Left renal cortex interstitium (tissue), 4 donors: ENCODE data around the gene SEZ6. TPM values are rescaled to one million over a fixed set of nuclear protein-coding genes. Genes with fewer than 3 reads are reported as not detected.

Experiments
- DNase-seq, 4 donors: peaks; one replicate each; pipeline ENCODE4 v3.0.0-alpha.2; 2013; ENCODE audit warnings: low read depth in 4 of 4, low spot score in 2 of 4, missing footprints in 1 of 4
- polyA plus RNA-seq, 4 donors: library from polyadenylated mRNA; unstranded; fragments of 120-200 nt; gene quantifications; one replicate each; pipeline ENCODE4 v1.2.1, GENCODE V29; 2013; ENCODE audit not compliant: insufficient read length in 4 of 4

SEZ6 gene
- polyA plus RNA-seq, 4 donors, result 0.10 to 1.1 (median 0.70) TPM; not detected in 1

GRCh38 chr17:28978356-28978964 lies 27.4 kb downstream of the SEZ6 start:
- no peak for DNase-seq

DNA sequence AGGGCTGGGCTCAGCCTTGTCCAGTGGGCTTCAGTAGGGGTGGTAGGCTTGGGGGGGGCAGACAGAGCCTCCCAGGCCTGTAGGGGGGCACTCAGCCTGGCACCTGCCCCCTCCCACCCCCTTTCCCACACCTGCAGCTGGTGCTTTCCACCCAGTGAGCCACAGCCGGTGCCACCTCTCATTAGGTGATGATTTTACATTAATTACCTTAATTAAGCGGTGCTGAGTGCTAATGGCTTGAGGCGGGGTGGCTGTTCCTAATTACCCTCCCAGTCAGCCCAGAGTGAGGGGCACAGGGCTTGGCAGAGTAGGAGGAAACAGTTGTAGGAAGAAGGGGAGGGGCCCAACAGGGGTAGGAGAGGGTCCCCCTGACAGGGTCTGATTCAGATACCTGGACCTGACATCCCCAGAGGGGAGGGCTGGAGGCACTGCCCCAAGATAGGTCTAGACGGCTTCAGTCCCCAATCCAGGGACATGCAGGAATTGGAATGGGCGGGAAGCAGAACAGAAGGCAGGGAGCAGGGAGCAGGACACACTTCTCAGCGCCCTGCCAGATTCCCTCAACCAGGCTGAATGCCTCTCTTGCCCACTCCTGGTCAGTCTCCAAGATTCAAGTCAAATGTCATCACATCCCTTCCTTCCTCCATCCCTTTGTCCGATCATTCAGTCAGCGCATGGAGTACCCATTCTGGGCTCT lies 28.0 kb downstream of the SEZ6 start:
- no peak for DNase-seq

DNA sequence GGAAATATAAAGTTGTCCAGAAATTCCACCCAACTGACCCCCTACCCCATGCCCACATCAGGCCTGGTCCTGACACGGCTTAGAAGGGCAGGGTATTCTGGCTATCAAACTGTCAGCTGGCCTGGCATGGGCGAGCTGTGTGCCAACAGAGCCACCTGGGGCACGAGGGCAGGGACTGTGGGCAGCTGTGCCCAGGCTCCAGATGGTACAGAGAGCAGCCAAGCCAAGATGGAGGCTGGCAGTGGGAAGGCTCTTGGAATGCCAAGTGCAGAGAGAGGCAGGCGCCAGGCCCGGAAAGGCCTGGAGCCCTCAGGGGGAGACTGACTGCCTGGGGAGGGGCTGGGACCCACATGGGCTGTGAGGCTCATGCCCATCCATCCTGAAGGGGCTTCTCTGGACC lies 30.2 kb downstream of the SEZ6 start:
- DNase-seq, result no peak

DNA sequence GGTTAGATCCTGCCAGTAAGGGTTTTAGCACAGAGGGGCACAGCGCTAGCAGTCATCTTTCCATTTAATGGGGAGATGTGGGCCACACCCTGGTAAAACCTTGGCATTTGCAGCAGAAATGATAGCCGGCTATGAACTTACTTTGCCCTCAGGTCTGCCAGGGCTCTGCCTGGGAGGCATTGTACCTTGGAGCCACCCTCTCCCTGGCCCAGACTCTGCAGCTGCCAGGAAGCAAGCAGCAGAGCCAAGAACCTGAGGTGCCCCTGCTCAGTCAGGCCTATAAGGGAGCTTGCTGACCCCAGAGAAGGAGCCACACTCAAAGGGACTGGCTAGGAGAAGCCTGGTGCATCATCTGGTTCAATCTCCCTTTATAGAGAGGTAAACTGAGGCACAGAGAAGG lies 30.8 kb downstream of the SEZ6 start:
- no peak for DNase-seq

DNA sequence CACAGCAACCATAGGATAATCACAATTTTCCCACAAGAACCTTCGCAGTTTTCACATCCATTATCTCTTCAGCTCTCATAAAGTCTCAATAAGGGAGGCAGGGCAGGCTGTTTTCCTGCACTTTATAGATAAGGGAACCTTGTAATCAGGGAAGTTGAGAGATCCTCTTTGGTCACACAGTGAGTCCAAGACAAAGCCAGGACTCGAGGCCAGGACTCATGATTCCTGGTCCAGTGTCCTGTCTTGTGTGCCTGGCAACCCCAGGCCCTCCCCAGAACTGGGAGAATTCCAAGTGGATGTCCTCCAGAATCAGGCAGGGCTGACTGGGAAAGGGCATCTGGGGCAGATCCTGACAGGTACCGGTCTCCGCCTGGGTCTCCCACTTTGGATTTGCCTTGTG lies 31.4 kb downstream of the SEZ6 start:
- DNase-seq, result no peak

GRCh38 chr17:28973425-28973824 lies 32.4 kb downstream of the SEZ6 start:
- no peak for DNase-seq

DNA sequence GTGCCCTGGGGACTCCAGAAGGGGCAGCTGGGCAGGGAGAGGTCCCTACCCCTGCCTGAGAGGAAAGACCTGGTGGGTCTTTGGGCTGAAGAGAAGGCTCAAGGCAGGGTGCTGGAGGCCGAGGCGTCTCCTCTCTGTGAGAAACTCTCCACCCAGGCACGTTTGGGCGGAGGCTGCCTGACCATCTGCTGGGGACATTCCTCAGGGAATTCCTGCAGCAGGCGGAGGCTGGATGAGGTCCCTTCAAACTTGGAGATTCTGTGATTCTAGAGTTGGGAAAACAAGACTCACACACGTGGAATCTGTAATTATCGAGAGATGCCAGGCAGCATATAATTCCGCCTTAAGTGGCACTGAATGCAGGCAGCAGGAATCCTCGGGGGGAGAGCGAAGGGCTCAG lies 33.4 kb downstream of the SEZ6 start:
- no peak for DNase-seq

GRCh38 chr17:28970879-28971278 lies 35.0 kb downstream of the SEZ6 start:
- DNase-seq, result no peak

DNA sequence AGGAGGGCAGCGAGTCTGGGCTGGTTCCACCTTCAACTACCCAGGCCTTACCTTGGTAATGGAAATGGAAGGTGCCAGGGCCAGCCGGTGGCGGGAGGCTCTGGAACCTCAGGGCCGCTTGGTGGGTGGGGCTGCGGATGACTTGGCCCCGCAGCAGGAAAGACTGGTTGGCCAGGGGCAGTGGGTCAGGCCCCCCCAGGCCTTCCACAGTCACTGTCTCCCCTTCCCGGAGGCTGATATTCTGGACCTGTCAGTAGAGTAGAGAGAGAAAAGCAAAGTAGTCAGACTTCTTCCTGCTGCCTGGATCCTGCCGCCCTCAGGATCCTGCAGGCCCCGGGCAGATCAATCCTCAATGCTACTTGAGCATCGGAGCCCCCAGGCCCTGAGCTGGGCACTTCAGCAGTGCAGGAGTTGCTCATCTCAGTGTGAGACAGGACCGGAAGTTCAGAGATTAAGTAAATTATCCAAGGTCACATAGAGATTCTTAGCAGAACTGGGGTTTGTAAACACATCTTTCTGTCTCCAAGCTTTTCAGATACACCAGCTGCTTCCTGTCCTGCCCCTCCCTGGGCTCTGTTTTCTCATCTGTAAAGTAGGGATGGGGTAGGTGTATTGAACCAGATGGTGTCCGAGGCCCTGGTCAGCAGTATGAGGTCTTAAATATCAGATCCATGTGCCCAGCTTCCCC lies 36.0 kb downstream of the SEZ6 start:
- DNase-seq, result no peak

DNA sequence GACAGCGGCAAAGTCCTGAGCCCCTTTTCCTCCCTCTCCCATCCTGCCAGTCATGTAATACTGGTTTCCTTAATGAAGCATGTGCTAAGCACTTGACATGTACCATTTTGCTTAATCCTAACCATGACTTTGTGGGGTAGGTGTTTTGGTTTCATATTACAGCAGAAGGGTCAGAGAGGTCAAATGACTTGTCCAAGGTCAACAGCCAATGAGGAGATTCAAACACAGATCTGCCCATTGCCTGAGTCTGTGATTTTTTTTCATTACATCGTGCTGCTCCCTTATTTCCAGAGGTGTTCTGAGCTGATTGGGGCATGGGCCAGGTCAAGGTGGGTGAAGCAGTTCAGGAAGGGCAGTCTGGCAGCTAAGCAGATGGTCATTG lies 36.9 kb downstream of the SEZ6 start:
- no peak for DNase-seq

- peak in 1 of 4 donors; percentile 43 for DNase-seq
These were observed 37.5 kb downstream of the SEZ6 start for GRCh38 chr17:28968231-28968913.

DNA sequence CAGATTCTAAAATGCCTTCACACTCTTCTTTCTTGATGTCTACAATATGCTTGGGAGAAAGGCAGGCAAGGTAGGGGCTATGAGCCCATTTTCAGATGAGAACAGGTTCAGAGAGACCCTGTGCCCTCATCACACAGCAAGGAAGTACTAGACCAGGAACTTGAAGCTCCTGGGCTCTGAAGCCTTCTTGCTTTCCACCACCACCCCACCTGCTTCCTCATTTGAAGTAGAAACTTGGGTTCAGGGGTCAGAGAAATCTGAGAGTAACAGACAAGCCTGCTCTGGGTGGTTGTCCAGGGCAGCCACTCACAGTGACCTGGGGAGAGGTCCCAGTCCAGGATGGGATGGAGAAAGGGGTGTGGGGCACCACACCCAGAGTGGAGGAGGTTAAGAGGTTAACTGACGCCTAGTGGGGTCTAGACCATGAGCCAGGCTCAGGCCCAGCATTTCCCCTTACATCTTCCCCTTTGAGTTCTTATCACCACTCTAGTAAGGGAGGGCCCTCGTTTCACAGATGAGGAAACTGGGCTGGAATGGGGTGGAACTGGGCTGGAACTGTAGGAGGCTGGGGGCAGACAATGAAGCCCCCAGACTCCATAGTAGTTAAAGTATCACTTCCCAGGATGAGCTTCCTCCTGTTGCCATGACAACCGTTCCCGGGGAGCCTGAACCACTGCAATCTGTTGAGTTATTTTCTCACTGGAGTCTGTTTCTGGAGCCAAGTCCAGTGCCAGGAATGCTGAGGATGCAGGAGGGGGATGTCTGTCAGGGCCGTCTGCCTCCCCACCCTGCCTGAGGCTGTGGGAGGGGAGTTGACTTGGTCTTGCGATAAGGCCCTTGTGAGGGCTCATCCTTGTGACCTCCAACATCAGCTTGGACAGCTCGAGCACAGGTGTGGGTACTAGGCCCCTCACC lies 38.4 kb downstream of the SEZ6 start:
- no peak for DNase-seq

DNA sequence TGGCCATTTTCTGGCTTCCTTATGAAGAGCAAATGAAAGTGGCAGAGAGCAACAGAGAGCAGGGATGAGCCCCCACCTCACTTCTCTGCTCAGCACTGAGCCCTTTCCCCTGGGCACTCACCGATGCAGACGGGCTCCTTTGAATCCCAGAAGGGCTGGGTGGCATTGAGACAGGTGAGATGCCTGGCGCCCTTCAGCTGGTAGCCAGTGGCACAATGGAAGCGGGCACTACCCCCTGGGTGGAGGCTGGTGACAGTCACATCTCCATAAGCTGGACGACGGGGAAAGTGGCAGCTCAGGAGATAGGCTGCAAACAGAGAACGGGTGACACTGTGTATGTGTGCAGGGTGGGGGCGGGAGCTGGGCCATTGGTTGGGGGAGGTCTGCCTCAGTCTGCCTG lies 42.0 kb downstream of the SEZ6 start:
- DNase-seq, result no peak

- no peak for DNase-seq
These were observed 42.7 kb downstream of the SEZ6 start for GRCh38 chr17:28963055-28963611.

- DNase-seq, result no peak
These were observed 44.4 kb downstream of the SEZ6 start for GRCh38 chr17:28961391-28961790.

DNA sequence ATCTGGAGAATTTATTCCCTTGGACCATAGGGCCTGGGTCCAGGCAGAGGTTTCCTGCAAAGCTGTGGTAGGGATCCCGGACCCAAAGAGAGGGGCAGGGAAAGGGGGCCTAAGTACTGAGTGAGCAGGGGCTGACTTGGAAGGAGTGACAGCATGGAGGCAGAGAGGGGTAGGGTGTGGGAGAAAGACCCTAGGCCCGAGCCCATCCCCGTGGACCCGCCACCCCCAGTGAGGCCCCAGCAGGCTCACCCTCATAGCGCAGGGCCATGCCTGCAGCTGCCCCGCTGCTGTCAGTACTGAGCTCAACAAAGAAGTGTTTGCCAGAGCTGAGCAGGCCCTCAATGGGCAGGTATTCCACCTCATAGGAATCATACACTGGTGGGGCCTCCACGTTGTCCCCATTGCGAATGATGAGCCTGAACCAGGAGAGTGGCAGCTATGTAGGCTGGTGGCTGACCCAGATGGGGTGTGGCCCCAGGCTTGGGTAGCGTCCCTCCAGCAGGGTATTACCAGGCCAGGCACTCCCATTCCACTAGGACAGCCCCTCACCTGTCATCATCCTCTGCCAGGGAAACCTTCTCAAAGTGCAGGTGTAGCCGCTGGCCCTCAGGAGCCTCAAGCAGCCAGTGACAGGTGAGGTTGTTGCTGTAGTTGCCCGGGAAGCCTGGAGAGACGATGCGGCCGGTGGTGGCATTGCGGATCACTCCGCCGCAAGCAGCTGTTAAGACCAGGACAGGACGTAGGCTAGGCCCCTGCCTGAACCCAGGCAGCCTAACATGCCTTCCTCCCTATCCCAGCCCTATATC lies 45.4 kb downstream of the SEZ6 start:
- DNase-seq, result no peak

- no peak for DNase-seq
These were observed 46.4 kb downstream of the SEZ6 start for GRCh38 chr17:28959471-28959871.

GRCh38 chr17:28958820-28959455 lies 46.9 kb downstream of the SEZ6 start:
- DNase-seq, result no peak

DNA sequence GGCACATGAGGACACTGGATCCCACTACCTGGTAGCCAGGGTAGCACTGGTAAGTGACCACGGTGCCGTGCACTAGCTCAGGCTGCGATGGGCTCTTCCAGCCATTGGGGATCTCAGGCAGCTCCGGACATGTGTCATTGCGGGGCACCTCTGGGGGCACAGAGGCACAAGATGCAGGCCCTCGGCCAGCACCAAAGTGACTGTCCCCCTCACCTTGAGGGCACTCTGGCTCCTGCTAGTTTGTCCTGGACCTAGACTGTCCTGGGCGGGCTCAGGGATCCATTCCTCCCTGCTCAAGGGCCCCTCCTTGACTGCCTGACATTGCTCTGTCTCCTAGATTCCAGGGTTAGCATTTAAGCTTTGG lies 47.9 kb downstream of the SEZ6 start:
- no peak for DNase-seq
